Astrocyte of the cerebellum (primary cell): ENCODE measurements around the gene CHRNE.

Experiments used
- DNase-seq: peaks from one replicate; pipeline ENCODE4 v3.0.0-alpha.2; 2011; ENCODE audit warnings: low read depth
- H3K4me3 ChIP-seq: 2 replicates; pipeline ENCODE4 v1.5.1; 2011; ENCODE audit warnings: mild to moderate bottlenecking, low read depth, low read length, moderate library complexity
- in situ Hi-C: cut with HindIII; loops from 2 replicates; pipeline ENCODE4 v1.10.0; 2017; ENCODE audit warnings: low sequenced_read_pairs
- TF ChIP-seq, protein P1 (sequence below): IDR thresholded peaks from 2 replicates; pipeline ENCODE4 v1.5.1; 2012; ENCODE audit warnings: low read length, low read depth, moderate library complexity, mild to moderate bottlenecking; ENCODE audit errors: missing control alignments

CHRNE gene

GRCh38 chr17:4893721-4894560 lies 9.0 kb downstream of the CHRNE start:
- in situ Hi-C loops = no loop called here
- TF ChIP-seq, protein P1, sequence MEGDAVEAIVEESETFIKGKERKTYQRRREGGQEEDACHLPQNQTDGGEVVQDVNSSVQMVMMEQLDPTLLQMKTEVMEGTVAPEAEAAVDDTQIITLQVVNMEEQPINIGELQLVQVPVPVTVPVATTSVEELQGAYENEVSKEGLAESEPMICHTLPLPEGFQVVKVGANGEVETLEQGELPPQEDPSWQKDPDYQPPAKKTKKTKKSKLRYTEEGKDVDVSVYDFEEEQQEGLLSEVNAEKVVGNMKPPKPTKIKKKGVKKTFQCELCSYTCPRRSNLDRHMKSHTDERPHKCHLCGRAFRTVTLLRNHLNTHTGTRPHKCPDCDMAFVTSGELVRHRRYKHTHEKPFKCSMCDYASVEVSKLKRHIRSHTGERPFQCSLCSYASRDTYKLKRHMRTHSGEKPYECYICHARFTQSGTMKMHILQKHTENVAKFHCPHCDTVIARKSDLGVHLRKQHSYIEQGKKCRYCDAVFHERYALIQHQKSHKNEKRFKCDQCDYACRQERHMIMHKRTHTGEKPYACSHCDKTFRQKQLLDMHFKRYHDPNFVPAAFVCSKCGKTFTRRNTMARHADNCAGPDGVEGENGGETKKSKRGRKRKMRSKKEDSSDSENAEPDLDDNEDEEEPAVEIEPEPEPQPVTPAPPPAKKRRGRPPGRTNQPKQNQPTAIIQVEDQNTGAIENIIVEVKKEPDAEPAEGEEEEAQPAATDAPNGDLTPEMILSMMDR = no peak
- no peak overlapping the region for H3K4me3 ChIP-seq
- DNase-seq = no peak

DNA sequence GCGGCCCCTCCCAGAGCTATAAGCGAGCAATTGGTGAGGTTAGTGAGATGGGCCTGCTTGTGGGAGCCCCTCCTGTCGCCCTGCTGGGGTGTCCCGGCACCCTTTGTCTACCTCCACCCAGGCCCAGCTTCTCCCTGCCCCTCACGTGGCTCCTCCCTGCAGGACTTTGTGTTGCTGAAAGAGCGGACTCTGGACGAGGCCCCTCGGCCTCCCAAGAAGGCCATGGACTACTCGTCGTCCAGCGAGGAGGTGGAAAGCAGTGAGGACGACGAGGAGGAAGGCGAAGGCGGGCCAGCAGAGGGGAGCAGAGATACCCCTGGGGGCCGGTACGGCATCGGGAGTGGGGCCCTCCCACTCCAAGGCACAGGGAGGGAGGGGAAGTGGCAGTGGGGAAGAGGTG lies 9.6 kb downstream of the CHRNE start:
- in situ Hi-C loops = no loop called here
- H3K4me3 ChIP-seq = no peak overlapping the region
- TF ChIP-seq, protein P1 = no peak
- DNase-seq = no peak

DNA sequence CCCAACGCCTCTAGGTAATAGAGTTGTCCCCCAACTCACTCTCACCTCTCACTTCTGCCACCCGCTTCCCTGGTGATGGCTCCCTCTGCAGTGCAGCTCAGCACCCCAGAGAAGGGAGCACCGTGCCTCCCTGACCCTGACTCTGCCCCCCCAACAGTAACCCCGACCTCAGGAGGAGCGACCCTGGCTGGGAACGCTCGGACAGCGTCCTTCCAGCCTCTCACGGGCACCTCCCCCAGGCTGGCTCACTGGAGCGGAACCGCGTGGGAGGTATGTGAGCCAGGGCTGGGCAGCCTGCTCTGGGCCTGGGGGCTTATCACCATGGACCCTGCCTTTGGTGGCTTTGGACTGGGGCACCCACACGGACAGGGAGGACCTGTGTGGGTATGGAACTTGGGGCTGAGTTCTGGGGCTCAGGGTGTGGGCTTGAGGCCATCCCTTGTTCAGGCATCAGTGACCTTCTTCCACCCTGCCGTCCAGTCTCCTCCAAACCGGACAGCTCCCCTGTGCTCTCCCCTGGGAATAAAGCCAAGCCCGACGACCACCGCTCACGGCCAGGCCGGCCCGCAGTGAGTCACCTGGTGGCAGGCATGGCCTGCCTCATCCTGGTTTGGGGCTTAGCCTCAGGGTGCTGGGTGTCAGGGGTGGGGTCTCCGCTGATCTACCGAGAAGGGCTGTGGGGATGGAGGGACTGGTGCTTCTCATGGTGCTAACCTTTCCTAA lies 10.2 kb downstream of the CHRNE start:
- no peak for DNase-seq
- no peak overlapping the region for H3K4me3 ChIP-seq
- in situ Hi-C loops = no loop called here
- TF ChIP-seq, protein P1 = no peak

GRCh38 chr17:4891411-4892410 lies 11.2 kb downstream of the CHRNE start:
- no peak for DNase-seq
- in situ Hi-C loops = no loop called here
- TF ChIP-seq, protein P1 = no peak
- no peak overlapping the region for H3K4me3 ChIP-seq

- in situ Hi-C loops = no loop called here
- TF ChIP-seq, protein P1 = no peak
- no peak for DNase-seq
Measured at GRCh38 chr17:4887581-4887980, 15.3 kb downstream of the CHRNE start.

GRCh38 chr17:4886830-4887229 lies 16.1 kb downstream of the CHRNE start:
- TF ChIP-seq, protein P1 = no peak
- in situ Hi-C loops = no loop called here
- H3K4me3 ChIP-seq = no peak overlapping the region
- no peak for DNase-seq

More at GRCh38 chr17:4887581-4887980, 15.3 kb downstream of the CHRNE start:
- H3K4me3 ChIP-seq = no peak overlapping the region
